GM23338 (cell line): ENCODE measurements around the gene NID2. TPM values are rescaled to one million over a fixed set of nuclear protein-coding genes. Genes with fewer than 3 reads are reported as not detected.

Source experiments
- ATAC-seq: fragments of 200-7000 bp; cut with Tn5 transposase; 3 replicates; pipeline ENCODE4 v1.9.1; 2020
- DNase-seq: peaks from one replicate; pipeline ENCODE4 v3.0.0-alpha.2; 2015; ENCODE audit warnings: low spot score
- H2AFZ ChIP-seq: fragments of 200-600 bp; sonication (generic); 2 replicates; pipeline ENCODE4 v1.8.0; 2016; ENCODE audit warnings: antibody characterized with exemption, mild to moderate bottlenecking, moderate library complexity
- H3F3A ChIP-seq: fragments of 200-600 bp; sonication (generic); replicated peaks from 2 replicates; pipeline ENCODE4 v1.8.0; 2017; ENCODE audit warnings: antibody characterized with exemption, mixed run types, low read depth
- H3K27ac ChIP-seq: fragments of 200-600 bp; sonication (generic); 2 replicates; pipeline ENCODE4 v1.6.1; 2016; ENCODE audit warnings: low read depth
- H3K27me3 ChIP-seq: fragments of 200-600 bp; sonication (generic); 2 replicates; pipeline ENCODE4 v1.8.0; 2016; ENCODE audit warnings: mild to moderate bottlenecking, mixed run types, moderate library complexity; ENCODE audit not compliant: insufficient read depth
- H3K36me3 ChIP-seq: fragments of 200-600 bp; sonication (generic); 2 replicates; pipeline ENCODE4 v1.8.0; 2016; ENCODE audit warnings: mild to moderate bottlenecking; ENCODE audit not compliant: insufficient read depth
- H3K4me1 ChIP-seq: fragments of 200-600 bp; sonication (generic); 2 replicates; pipeline ENCODE4 v1.8.0; 2016; ENCODE audit warnings: mild to moderate bottlenecking, moderate library complexity; ENCODE audit not compliant: insufficient read depth
- H3K4me2 ChIP-seq: fragments of 200-600 bp; sonication (generic); 2 replicates; pipeline ENCODE4 v1.7.1; 2017; ENCODE audit warnings: mixed run types
- H3K4me3 ChIP-seq: fragments of 200-600 bp; sonication (generic); 2 replicates; pipeline ENCODE4 v1.6.1; 2016; ENCODE audit warnings: mixed run types
- H3K79me2 ChIP-seq: fragments of 200-600 bp; sonication (generic); replicated peaks from 2 replicates; pipeline ENCODE4 v1.8.0; 2017; ENCODE audit warnings: mild to moderate bottlenecking; ENCODE audit not compliant: insufficient read depth
- H3K9me2 ChIP-seq: fragments of 200-600 bp; sonication (generic); 2 replicates; pipeline ENCODE4 v1.8.0; 2017; ENCODE audit not compliant: insufficient read depth
- H4K20me1 ChIP-seq: fragments of 200-600 bp; sonication (generic); replicated peaks from 2 replicates; pipeline ENCODE4 v1.8.0; 2017; ENCODE audit warnings: mild to moderate bottlenecking; ENCODE audit not compliant: insufficient read depth
- H3K27ac Mint-ChIP-seq: 2 replicates; pipeline ENCODE4 v1.8.0; 2020; ENCODE audit warnings: inconsistent platforms, mild to moderate bottlenecking, moderate library complexity, mixed read lengths
- H3K27me3 Mint-ChIP-seq: 3 replicates; pipeline ENCODE4 v1.8.0; 2022; ENCODE audit warnings: low read depth, mild to moderate bottlenecking, moderate library complexity, mixed read lengths, inconsistent platforms; ENCODE audit not compliant: insufficient read depth, poor library complexity
- H3K36me3 Mint-ChIP-seq: 3 replicates; pipeline ENCODE4 v1.8.0; 2021; ENCODE audit warnings: low read depth, mild to moderate bottlenecking, inconsistent platforms, moderate library complexity, mixed read lengths
- H3K4me1 Mint-ChIP-seq: 3 replicates; pipeline ENCODE4 v1.8.0; 2020; ENCODE audit warnings: mild to moderate bottlenecking, inconsistent platforms, mixed read lengths
- H3K4me3 Mint-ChIP-seq: 3 replicates; pipeline ENCODE4 v1.8.0; 2021; ENCODE audit warnings: moderate library complexity, mild to moderate bottlenecking, inconsistent platforms, mixed read lengths
- H3K9me3 Mint-ChIP-seq: 3 replicates; pipeline ENCODE4 v1.8.0; 2020; ENCODE audit warnings: moderate library complexity, mild to moderate bottlenecking, inconsistent platforms, mixed read lengths
- CREB1 ChIP-seq: fragments of 250-450 bp; sonication (Bioruptor Pico); IDR thresholded peaks from 2 replicates; pipeline ENCODE4 v1.5.0; 2020; ENCODE audit warnings: low read depth, mild to moderate bottlenecking, moderate library complexity
- CTCF ChIP-seq, 2 experiments: fragments of 200-600 bp in 1 of 2; sonication (generic) in 1 of 2; conservative IDR thresholded peaks; 2 replicates each; pipeline versions ENCODE4 v1.5.1 to v1.6.1; 2016 to 2017; ENCODE audit warnings: antibody characterized with exemption in 2 of 2, low read depth in 2 of 2, mild to moderate bottlenecking in 2 of 2, moderate library complexity in 1 of 2
- ETS1 ChIP-seq: IDR thresholded peaks from 2 replicates; pipeline ENCODE4 v1.6.1; 2016; ENCODE audit warnings: antibody characterized with exemption
- EZH2 ChIP-seq: fragments of 200-600 bp; sonication (generic); IDR thresholded peaks from one replicate; pipeline ENCODE4 v1.8.0; 2017; ENCODE audit warnings: antibody characterized with exemption, mild to moderate bottlenecking, low read depth; ENCODE audit not compliant: unreplicated experiment
- EZH2phosphoT487 ChIP-seq: fragments of 200-600 bp; sonication (generic); IDR thresholded peaks from one replicate; pipeline ENCODE4 v1.8.1; 2018; ENCODE audit warnings: antibody characterized with exemption; ENCODE audit not compliant: unreplicated experiment
- JUNB ChIP-seq: IDR thresholded peaks from one replicate; pipeline ENCODE4 v1.6.1; 2016; ENCODE audit warnings: antibody characterized with exemption; ENCODE audit not compliant: unreplicated experiment
- NANOG ChIP-seq: IDR thresholded peaks from 2 replicates; pipeline ENCODE4 v1.6.1; 2016; ENCODE audit warnings: antibody characterized with exemption, borderline replicate concordance
- POLR2AphosphoS5 ChIP-seq: IDR thresholded peaks from 2 replicates; pipeline ENCODE4 v1.6.1; 2016; ENCODE audit warnings: antibody characterized with exemption, low read depth
- REST ChIP-seq: IDR thresholded peaks from one replicate; pipeline ENCODE4 v1.6.1; 2018; ENCODE audit warnings: antibody characterized with exemption; ENCODE audit not compliant: unreplicated experiment
- STAT1 ChIP-seq: IDR thresholded peaks from one replicate; pipeline ENCODE4 v1.6.1; 2016; ENCODE audit warnings: antibody characterized with exemption; ENCODE audit not compliant: unreplicated experiment
- ZNF114 ChIP-seq: fragments of 250-450 bp; sonication (Bioruptor Pico); IDR thresholded peaks from 2 replicates; pipeline ENCODE4 v1.5.0; 2020; ENCODE audit warnings: mild to moderate bottlenecking, moderate library complexity
- ZNF331 ChIP-seq: fragments of 250-450 bp; sonication (Bioruptor Pico); IDR thresholded peaks from 2 replicates; pipeline ENCODE4 v1.5.0; 2020; ENCODE audit warnings: low read depth, mild to moderate bottlenecking, moderate library complexity
- ZNF462 ChIP-seq: fragments of 250-450 bp; sonication (Bioruptor Pico); IDR thresholded peaks from 2 replicates; pipeline ENCODE4 v1.5.0; 2020; ENCODE audit warnings: mild to moderate bottlenecking, moderate library complexity
- polyA plus RNA-seq: library from polyadenylated mRNA; unstranded; fragments of >200 nt; fragmentation: Nextera tagmentation; extraction: Ambion mirVana; gene quantifications from 2 replicates; pipeline ENCODE4 v1.2.1, GENCODE V29; 2016
- total RNA-seq: library from RNA; depleted of rRNA; stranded (reverse); fragments of >200 nt; shearing (Covaris generic); gene quantifications from 2 replicates; pipeline ENCODE4 v1.2.3, GENCODE V29; 2014

NID2 gene
- total and polyA plus RNA-seq, 2 experiments from 2014 or later = 4.3 to 10.4 TPM

- Histone ChIP-seq H2AFZ (no peak overlapping the region), H4K20me1 (no peaks in the 10 kb centered on the region), H3F3A (no peaks in the 10 kb centered on the region), H3K27me3 (no peaks in the 10 kb centered on the region), H3K27ac (no peak overlapping the region), H3K4me2 (no peak overlapping the region), H3K36me3 (no peaks in the 10 kb centered on the region), H3K9me2 (no peaks in the 10 kb centered on the region), H3K79me2 (no peaks in the 10 kb centered on the region), H3K4me3 (no peak overlapping the region), H3K4me1 (no peaks in the 10 kb centered on the region)
- no peaks in the 10 kb centered on the region for H3K36me3 Mint-ChIP-seq
- no peak overlapping the region for H3K4me3 Mint-ChIP-seq
- ATAC-seq (no peak), DNase-seq (no peak)
- H3K9me3 Mint-ChIP-seq = no peaks in the 10 kb centered on the region
- no peak for TF ChIP-seq JUNB
- TF ChIP-seq STAT1 = no peak
- no peak for TF ChIP-seq NANOG
- TF ChIP-seq EZH2 = no peak
- no peak for TF ChIP-seq CREB1 (CRISPR knock-in tag)
- no peak for TF ChIP-seq ZNF331 (CRISPR knock-in tag)
- no peak for TF ChIP-seq POLR2AphosphoS5
- no peak for TF ChIP-seq ETS1
- no peak for TF ChIP-seq REST
- TF ChIP-seq ZNF462 = no peak
- TF ChIP-seq CTCF (conservative IDR thresholded peaks at IDR 0.05; ENCODE audit: low read depth in 2 of 2) = no peak
- TF ChIP-seq ZNF114 (CRISPR knock-in tag) = no peak
- no peak for TF ChIP-seq EZH2phosphoT487
- no peak overlapping the region for H3K27ac Mint-ChIP-seq
- peaks cover 2% of the 10 kb centered on the region for H3K27me3 Mint-ChIP-seq
- H3K4me1 Mint-ChIP-seq = peaks cover 4% of the 10 kb centered on the region; the same call in 1 of the 3 replicates
These were observed 9.3 kb upstream of the NID2 start for GRCh38 chr14:52078095-52078531.
